H9 (cell line): ENCODE results near the gene ABL2. TPM values are rescaled to one million over a fixed set of nuclear protein-coding genes. Genes with fewer than 3 reads are reported as not detected.

Experiments used
- DNase-seq: peaks from one replicate; pipeline ENCODE4 v3.0.0-alpha.2; 2017
- H2AFZ ChIP-seq: one replicate; pipeline ENCODE4 v1.6.1; 2013; ENCODE audit warnings: mild to moderate bottlenecking, low read length, control low read depth, moderate library complexity
- H2AK5ac ChIP-seq: 2 replicates; pipeline ENCODE4 v1.6.1; 2013; ENCODE audit warnings: low read length, control low read depth, mixed read lengths; ENCODE audit not compliant: insufficient read length
- H2BK120ac ChIP-seq: one replicate; pipeline ENCODE4 v1.6.1; 2013; ENCODE audit warnings: low read depth, mild to moderate bottlenecking, low read length, control low read depth, inconsistent platforms; ENCODE audit not compliant: poor library complexity, severe bottlenecking
- H2BK12ac ChIP-seq: 2 replicates; pipeline ENCODE4 v1.6.1; 2013; ENCODE audit warnings: low read length, control low read depth, mixed read lengths, low read depth; ENCODE audit not compliant: insufficient read length
- H2BK15ac ChIP-seq: 2 replicates; pipeline ENCODE4 v1.6.1; 2013; ENCODE audit warnings: low read depth, low read length, control low read depth
- H2BK20ac ChIP-seq: one replicate; pipeline ENCODE4 v1.6.1; 2013; ENCODE audit warnings: low read depth, mild to moderate bottlenecking, low read length, control low read depth, inconsistent platforms; ENCODE audit not compliant: poor library complexity, severe bottlenecking
- H2BK5ac ChIP-seq: 2 replicates; pipeline ENCODE4 v1.6.1; 2013; ENCODE audit warnings: low read length, control low read depth, mixed read lengths; ENCODE audit not compliant: insufficient read length
- H3K14ac ChIP-seq: 2 replicates; pipeline ENCODE4 v1.6.1; 2013; ENCODE audit warnings: low read length, control low read depth; ENCODE audit not compliant: insufficient read depth
- H3K18ac ChIP-seq: 2 replicates; pipeline ENCODE4 v1.6.1; 2013; ENCODE audit warnings: low read depth, mild to moderate bottlenecking, mixed read lengths, low read length, control low read depth; ENCODE audit not compliant: insufficient read length
- H3K23ac ChIP-seq: 2 replicates; pipeline ENCODE4 v1.6.1; 2013; ENCODE audit warnings: low read length, control low read depth, mixed read lengths, low read depth; ENCODE audit not compliant: insufficient read length
- H3K23me2 ChIP-seq: 2 replicates; pipeline ENCODE4 v1.6.1; 2013; ENCODE audit warnings: low read depth, mild to moderate bottlenecking, mixed read lengths, low read length, control low read depth; ENCODE audit not compliant: insufficient read length, poor library complexity, severe bottlenecking
- H3K27ac ChIP-seq: 2 replicates; pipeline ENCODE4 v1.5.1; 2013; ENCODE audit warnings: low read length, control low read depth, mixed read lengths, low read depth; ENCODE audit not compliant: insufficient read length
- H3K27me3 ChIP-seq: 2 replicates; pipeline ENCODE4 v1.6.1; 2013; ENCODE audit warnings: low read length, control low read depth, inconsistent platforms; ENCODE audit not compliant: insufficient read depth
- H3K4ac ChIP-seq: 2 replicates; pipeline ENCODE4 v1.6.1; 2013; ENCODE audit warnings: low read depth, mild to moderate bottlenecking, control low read depth, inconsistent platforms, low read length, moderate library complexity
- H3K4me1 ChIP-seq: 2 replicates; pipeline ENCODE4 v1.6.1; 2013; ENCODE audit warnings: low read length, control low read depth, inconsistent platforms; ENCODE audit not compliant: insufficient read depth
- H3K4me2 ChIP-seq: 2 replicates; pipeline ENCODE4 v1.6.1; 2013; ENCODE audit warnings: low read length, control low read depth, mixed read lengths; ENCODE audit not compliant: insufficient read length, insufficient read depth
- H3K56ac ChIP-seq: 2 replicates; pipeline ENCODE4 v1.6.1; 2013; ENCODE audit warnings: low read depth, mild to moderate bottlenecking, mixed read lengths, low read length, control low read depth; ENCODE audit not compliant: insufficient read length
- H3K79me1 ChIP-seq: 2 replicates; pipeline ENCODE4 v1.6.1; 2013; ENCODE audit warnings: low read depth, mild to moderate bottlenecking, moderate library complexity, low read length, control low read depth, inconsistent platforms; ENCODE audit not compliant: insufficient read depth, poor library complexity, severe bottlenecking
- H3K79me2 ChIP-seq: 2 replicates; pipeline ENCODE4 v1.6.1; 2013; ENCODE audit warnings: low read length, control low read depth, inconsistent platforms; ENCODE audit not compliant: insufficient read depth
- H3K9ac ChIP-seq: 2 replicates; pipeline ENCODE4 v1.6.1; 2013; ENCODE audit warnings: low read length, control low read depth, mixed read lengths; ENCODE audit not compliant: insufficient read length; ENCODE audit errors: extremely low read depth
- H3K9me3 ChIP-seq: one replicate; pipeline ENCODE4 v1.6.1; 2013; ENCODE audit warnings: low read depth, low read length, inconsistent platforms; ENCODE audit not compliant: control insufficient read depth
- H3T11ph ChIP-seq: one replicate; pipeline ENCODE4 v1.6.1; 2013; ENCODE audit warnings: mild to moderate bottlenecking, low read length, control low read depth, inconsistent platforms
- H4K20me1 ChIP-seq: one replicate; pipeline ENCODE4 v1.6.1; 2013; ENCODE audit not compliant: control insufficient read depth, insufficient read length, insufficient read depth
- H4K5ac ChIP-seq: 2 replicates; pipeline ENCODE4 v1.6.1; 2013; ENCODE audit warnings: low read depth, mild to moderate bottlenecking, mixed read lengths, low read length, control low read depth; ENCODE audit not compliant: insufficient read length
- H4K8ac ChIP-seq: replicated peaks from 2 replicates; pipeline ENCODE4 v1.6.1; 2013; ENCODE audit warnings: low read length, control low read depth, mixed read lengths, low read depth; ENCODE audit not compliant: insufficient read length
- H4K91ac ChIP-seq: 2 replicates; pipeline ENCODE4 v1.6.1; 2013; ENCODE audit warnings: low read depth, mild to moderate bottlenecking, moderate library complexity, mixed read lengths, low read length, control low read depth; ENCODE audit not compliant: insufficient read length
- H3K27ac Mint-ChIP-seq, 3 experiments: 2 replicates in 2 of 3; 3 replicates in 1 of 3; pipeline ENCODE4 v1.8.0; 2020 to 2021; ENCODE audit warnings: mixed read lengths in 3 of 3, mild to moderate bottlenecking in 1 of 3, moderate library complexity in 1 of 3
- H3K27me3 Mint-ChIP-seq: 2 replicates; pipeline ENCODE4 v1.8.0; 2021; ENCODE audit warnings: low read depth, mild to moderate bottlenecking, moderate library complexity, mixed read lengths
- H3K36me3 Mint-ChIP-seq, 3 experiments: 2 replicates in 2 of 3; 3 replicates in 1 of 3; pipeline ENCODE4 v1.8.0; 2020 to 2021; ENCODE audit warnings: low read depth in 3 of 3, mixed read lengths in 3 of 3; ENCODE audit not compliant: insufficient read depth in 1 of 3
- H3K4me1 Mint-ChIP-seq, 2 experiments: 2 replicates each; pipeline ENCODE4 v1.8.0; 2020; ENCODE audit warnings: mixed read lengths in 2 of 2
- H3K4me3 Mint-ChIP-seq, 2 experiments: 2 replicates in 1 of 2; 3 replicates in 1 of 2; pipeline ENCODE4 v1.8.0; 2020 to 2021; ENCODE audit warnings: mild to moderate bottlenecking in 2 of 2, mixed read lengths in 2 of 2, moderate library complexity in 1 of 2
- H3K9me3 Mint-ChIP-seq, 2 experiments: 2 replicates in 1 of 2; 3 replicates in 1 of 2; pipeline ENCODE4 v1.8.0; 2020; ENCODE audit warnings: mild to moderate bottlenecking in 2 of 2, mixed read lengths in 2 of 2, moderate library complexity in 1 of 2
- WGBS: extraction: QIAGEN DNeasy Blood & Tissue Kit; methylation state at CpG from one replicate; pipeline ENCODE4 v1.1.7; 2013; ENCODE audit warnings: missing lambda C conversion rate, low lambda C conversion rate, mixed read lengths; ENCODE audit not compliant: insufficient read length; ENCODE audit errors: extremely low coverage; 5-methylcytosine and 5-hydroxymethylcytosine counted together
- total RNA-seq: library from RNA; stranded (reverse); gene quantifications from 2 replicates; pipeline ENCODE4 v1.2.1, GENCODE V29; 2021
- TF ChIP-seq, protein P1 (sequence below): fragments of 200-600 bp; sonication (generic); conservative IDR thresholded peaks from 3 replicates; pipeline ENCODE4 v1.8.0; 2021; ENCODE audit warnings: antibody characterized with exemption, mild to moderate bottlenecking

ABL2 gene
- total RNA-seq, 1 experiment from 2014 or later = 21.2 TPM

- no peaks in the 10 kb centered on the region for H3K27me3 ChIP-seq
- 100% methylated on average over 1 of the region's 3 CpGs for WGBS
- Mint-ChIP-seq H3K27me3 (peaks cover 3% of the 10 kb centered on the region; the same call in 1 of the 2 replicates), H3K4me1 (peaks cover 3 to 6% of the 10 kb centered on the region in 2 experiments; a peak in 3 of 4 replicates), H3K36me3 (no peaks in the 10 kb centered on the region), H3K4me3 (no peak overlapping the region), H3K27ac (no peak overlapping the region), H3K9me3 (no peaks in the 10 kb centered on the region)
- H3K4ac ChIP-seq = no peak overlapping the region
- H2BK12ac ChIP-seq = no peak overlapping the region
- H2AK5ac ChIP-seq = no peak overlapping the region
- no peaks in the 10 kb centered on the region for H3K9me3 ChIP-seq
- no peaks in the 10 kb centered on the region for H3K79me1 ChIP-seq
- no peaks in the 10 kb centered on the region for H3K79me2 ChIP-seq
- H4K20me1 ChIP-seq = no peaks in the 10 kb centered on the region
- no peak overlapping the region for H2BK15ac ChIP-seq
- no peak overlapping the region for H3K18ac ChIP-seq
- TF ChIP-seq, protein P1, sequence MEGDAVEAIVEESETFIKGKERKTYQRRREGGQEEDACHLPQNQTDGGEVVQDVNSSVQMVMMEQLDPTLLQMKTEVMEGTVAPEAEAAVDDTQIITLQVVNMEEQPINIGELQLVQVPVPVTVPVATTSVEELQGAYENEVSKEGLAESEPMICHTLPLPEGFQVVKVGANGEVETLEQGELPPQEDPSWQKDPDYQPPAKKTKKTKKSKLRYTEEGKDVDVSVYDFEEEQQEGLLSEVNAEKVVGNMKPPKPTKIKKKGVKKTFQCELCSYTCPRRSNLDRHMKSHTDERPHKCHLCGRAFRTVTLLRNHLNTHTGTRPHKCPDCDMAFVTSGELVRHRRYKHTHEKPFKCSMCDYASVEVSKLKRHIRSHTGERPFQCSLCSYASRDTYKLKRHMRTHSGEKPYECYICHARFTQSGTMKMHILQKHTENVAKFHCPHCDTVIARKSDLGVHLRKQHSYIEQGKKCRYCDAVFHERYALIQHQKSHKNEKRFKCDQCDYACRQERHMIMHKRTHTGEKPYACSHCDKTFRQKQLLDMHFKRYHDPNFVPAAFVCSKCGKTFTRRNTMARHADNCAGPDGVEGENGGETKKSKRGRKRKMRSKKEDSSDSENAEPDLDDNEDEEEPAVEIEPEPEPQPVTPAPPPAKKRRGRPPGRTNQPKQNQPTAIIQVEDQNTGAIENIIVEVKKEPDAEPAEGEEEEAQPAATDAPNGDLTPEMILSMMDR = no peak
- H2BK120ac ChIP-seq = no peak overlapping the region
- no peak for DNase-seq
- H3K14ac ChIP-seq = no peak overlapping the region
- no peak overlapping the region for H3K56ac ChIP-seq
- no peak overlapping the region for H2BK5ac ChIP-seq
- no peak overlapping the region for H4K8ac ChIP-seq
- H2BK20ac ChIP-seq = no peak overlapping the region
- H3K4me2 ChIP-seq = no peak overlapping the region
- H3K23me2 ChIP-seq = no peaks in the 10 kb centered on the region
- H3K9ac ChIP-seq = no peak overlapping the region
- no peak overlapping the region for H3K23ac ChIP-seq
- H4K5ac ChIP-seq = no peak overlapping the region
- H3K4me1 ChIP-seq = no peaks in the 10 kb centered on the region
- no peak overlapping the region for H4K91ac ChIP-seq
- H2AFZ ChIP-seq = no peak overlapping the region
- no peak overlapping the region for H3K27ac ChIP-seq
- H3T11ph ChIP-seq = no peak overlapping the region
Measured at GRCh38 chr1:179264507-179264906, 35.0 kb upstream of the ABL2 start.
